Measurements from ENCODE around the gene NKAIN1. TPM values are rescaled to one million over a fixed set of nuclear protein-coding genes. Genes with fewer than 3 reads are reported as not detected.

Gene NKAIN1
- total and polyA plus RNA-seq, 2 of the 13 experiments (the other 11 are each of a cell fraction or from before 2014, with no cell fraction given): 0.29 to 0.40 TPM

- TF ChIP-seq POLR2A (IDR thresholded peaks at IDR 0.05; ENCODE audit: insufficient read depth in 1 of 2, low read depth in 2 of 2, low read length in 2 of 2) (peak in 1 of 2 experiments; percentile 38; a peak in 1 of 4 replicates), ZNF687 (CRISPR knock-in tag; IDR thresholded peaks at IDR 0.05) (peak; percentile 56), MATR3 (CRISPR knock-in tag; IDR thresholded peaks at IDR 0.05) (no peak), SOX5 (CRISPR knock-in tag; IDR thresholded peaks at IDR 0.05; ENCODE audit: borderline replicate concordance) (peak; percentile 79), EP300 (IDR thresholded peaks at IDR 0.05; ENCODE audit: low read depth in 2 of 2, low read length in 2 of 2) (no peak), EP300 (CRISPR knock-in tag; IDR thresholded peaks at IDR 0.05; ENCODE audit: borderline replicate concordance) (0 out of 2 replicates have a peak, but pooled peaks have one; percentile 22), NCOA2 (CRISPR knock-in tag; IDR thresholded peaks at IDR 0.05) (no peak; the same call in 1 of the 2 replicates), NFYC (CRISPR knock-in tag; IDR thresholded peaks at IDR 0.05) (no peak), SRSF1 (optimal IDR thresholded peaks at IDR 0.05; ENCODE audit: low read depth, low read length) (no peak), STAG1 (CRISPR knock-in tag; IDR thresholded peaks at IDR 0.05) (0 out of 2 replicates have a peak, but pooled peaks have one; percentile 3), HNRNPLL (IDR thresholded peaks at IDR 0.05; ENCODE audit: low read depth, low read length, poor library complexity, severe bottlenecking) (no peak), MEF2D (CRISPR knock-in tag; IDR thresholded peaks at IDR 0.05) (peak; percentile 48; the same call in 1 of the 2 replicates)
- TF ChIP-seq, protein P1, sequence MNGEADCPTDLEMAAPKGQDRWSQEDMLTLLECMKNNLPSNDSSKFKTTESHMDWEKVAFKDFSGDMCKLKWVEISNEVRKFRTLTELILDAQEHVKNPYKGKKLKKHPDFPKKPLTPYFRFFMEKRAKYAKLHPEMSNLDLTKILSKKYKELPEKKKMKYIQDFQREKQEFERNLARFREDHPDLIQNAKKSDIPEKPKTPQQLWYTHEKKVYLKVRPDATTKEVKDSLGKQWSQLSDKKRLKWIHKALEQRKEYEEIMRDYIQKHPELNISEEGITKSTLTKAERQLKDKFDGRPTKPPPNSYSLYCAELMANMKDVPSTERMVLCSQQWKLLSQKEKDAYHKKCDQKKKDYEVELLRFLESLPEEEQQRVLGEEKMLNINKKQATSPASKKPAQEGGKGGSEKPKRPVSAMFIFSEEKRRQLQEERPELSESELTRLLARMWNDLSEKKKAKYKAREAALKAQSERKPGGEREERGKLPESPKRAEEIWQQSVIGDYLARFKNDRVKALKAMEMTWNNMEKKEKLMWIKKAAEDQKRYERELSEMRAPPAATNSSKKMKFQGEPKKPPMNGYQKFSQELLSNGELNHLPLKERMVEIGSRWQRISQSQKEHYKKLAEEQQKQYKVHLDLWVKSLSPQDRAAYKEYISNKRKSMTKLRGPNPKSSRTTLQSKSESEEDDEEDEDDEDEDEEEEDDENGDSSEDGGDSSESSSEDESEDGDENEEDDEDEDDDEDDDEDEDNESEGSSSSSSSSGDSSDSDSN (CRISPR knock-in tag; IDR thresholded peaks at IDR 0.05): peak; percentile 38
- TF ChIP-seq, protein P2, sequence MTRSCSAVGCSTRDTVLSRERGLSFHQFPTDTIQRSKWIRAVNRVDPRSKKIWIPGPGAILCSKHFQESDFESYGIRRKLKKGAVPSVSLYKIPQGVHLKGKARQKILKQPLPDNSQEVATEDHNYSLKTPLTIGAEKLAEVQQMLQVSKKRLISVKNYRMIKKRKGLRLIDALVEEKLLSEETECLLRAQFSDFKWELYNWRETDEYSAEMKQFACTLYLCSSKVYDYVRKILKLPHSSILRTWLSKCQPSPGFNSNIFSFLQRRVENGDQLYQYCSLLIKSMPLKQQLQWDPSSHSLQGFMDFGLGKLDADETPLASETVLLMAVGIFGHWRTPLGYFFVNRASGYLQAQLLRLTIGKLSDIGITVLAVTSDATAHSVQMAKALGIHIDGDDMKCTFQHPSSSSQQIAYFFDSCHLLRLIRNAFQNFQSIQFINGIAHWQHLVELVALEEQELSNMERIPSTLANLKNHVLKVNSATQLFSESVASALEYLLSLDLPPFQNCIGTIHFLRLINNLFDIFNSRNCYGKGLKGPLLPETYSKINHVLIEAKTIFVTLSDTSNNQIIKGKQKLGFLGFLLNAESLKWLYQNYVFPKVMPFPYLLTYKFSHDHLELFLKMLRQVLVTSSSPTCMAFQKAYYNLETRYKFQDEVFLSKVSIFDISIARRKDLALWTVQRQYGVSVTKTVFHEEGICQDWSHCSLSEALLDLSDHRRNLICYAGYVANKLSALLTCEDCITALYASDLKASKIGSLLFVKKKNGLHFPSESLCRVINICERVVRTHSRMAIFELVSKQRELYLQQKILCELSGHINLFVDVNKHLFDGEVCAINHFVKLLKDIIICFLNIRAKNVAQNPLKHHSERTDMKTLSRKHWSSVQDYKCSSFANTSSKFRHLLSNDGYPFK (CRISPR knock-in tag; IDR thresholded peaks at IDR 0.05; ENCODE audit: borderline replicate concordance): peak; percentile 18; the same call in 1 of the 2 replicates
- TF ChIP-seq, protein P3, sequence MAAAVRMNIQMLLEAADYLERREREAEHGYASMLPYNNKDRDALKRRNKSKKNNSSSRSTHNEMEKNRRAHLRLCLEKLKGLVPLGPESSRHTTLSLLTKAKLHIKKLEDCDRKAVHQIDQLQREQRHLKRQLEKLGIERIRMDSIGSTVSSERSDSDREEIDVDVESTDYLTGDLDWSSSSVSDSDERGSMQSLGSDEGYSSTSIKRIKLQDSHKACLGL (CRISPR knock-in tag; IDR thresholded peaks at IDR 0.05): no peak
These were observed 85.0 kb downstream of the NKAIN1 start (continued) for GRCh38 chr1:31154632-31155215.

All from HepG2 (cell line).